Neural progenitor cell (in vitro differentiated cells): ENCODE results near the gene GPR39.

Source experiments
- EZH2 ChIP-seq: fragments of 200-600 bp; sonication (generic); IDR thresholded peaks from 2 replicates; pipeline ENCODE4 v1.6.1; 2017; ENCODE audit warnings: antibody characterized with exemption, mild to moderate bottlenecking, moderate library complexity
- EZH2phosphoT487 ChIP-seq: fragments of 200-600 bp; sonication (generic); IDR thresholded peaks from 2 replicates; pipeline ENCODE4 v1.6.1; 2017; ENCODE audit warnings: antibody characterized with exemption
- TF ChIP-seq, protein P1 (sequence below): fragments of 200-600 bp; sonication (generic); IDR thresholded peaks from 2 replicates; pipeline ENCODE4 v1.5.1; 2017; ENCODE audit warnings: antibody characterized with exemption, mild to moderate bottlenecking

- TF ChIP-seq, protein P1, sequence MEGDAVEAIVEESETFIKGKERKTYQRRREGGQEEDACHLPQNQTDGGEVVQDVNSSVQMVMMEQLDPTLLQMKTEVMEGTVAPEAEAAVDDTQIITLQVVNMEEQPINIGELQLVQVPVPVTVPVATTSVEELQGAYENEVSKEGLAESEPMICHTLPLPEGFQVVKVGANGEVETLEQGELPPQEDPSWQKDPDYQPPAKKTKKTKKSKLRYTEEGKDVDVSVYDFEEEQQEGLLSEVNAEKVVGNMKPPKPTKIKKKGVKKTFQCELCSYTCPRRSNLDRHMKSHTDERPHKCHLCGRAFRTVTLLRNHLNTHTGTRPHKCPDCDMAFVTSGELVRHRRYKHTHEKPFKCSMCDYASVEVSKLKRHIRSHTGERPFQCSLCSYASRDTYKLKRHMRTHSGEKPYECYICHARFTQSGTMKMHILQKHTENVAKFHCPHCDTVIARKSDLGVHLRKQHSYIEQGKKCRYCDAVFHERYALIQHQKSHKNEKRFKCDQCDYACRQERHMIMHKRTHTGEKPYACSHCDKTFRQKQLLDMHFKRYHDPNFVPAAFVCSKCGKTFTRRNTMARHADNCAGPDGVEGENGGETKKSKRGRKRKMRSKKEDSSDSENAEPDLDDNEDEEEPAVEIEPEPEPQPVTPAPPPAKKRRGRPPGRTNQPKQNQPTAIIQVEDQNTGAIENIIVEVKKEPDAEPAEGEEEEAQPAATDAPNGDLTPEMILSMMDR = no peak
- TF ChIP-seq EZH2 = no peak
- no peak for TF ChIP-seq EZH2phosphoT487
Measured at GRCh38 chr2:132608311-132608710, 191.7 kb downstream of the GPR39 start.
